HG03571 (cell line): Measurements from ENCODE around the gene GARIN6.
"Not testable (repeated sequence)": the region's sequence is repeated elsewhere in the genome, so short reads cannot be mapped to it uniquely, and the experiment has no call there.

Experiments used
- ATAC-seq: cut with Tn5 transposase; IDR thresholded peaks from one replicate; pipeline ENCODE4 v1.9.1; 2021; ENCODE audit not compliant: unreplicated experiment

The GARIN6 gene

DNA sequence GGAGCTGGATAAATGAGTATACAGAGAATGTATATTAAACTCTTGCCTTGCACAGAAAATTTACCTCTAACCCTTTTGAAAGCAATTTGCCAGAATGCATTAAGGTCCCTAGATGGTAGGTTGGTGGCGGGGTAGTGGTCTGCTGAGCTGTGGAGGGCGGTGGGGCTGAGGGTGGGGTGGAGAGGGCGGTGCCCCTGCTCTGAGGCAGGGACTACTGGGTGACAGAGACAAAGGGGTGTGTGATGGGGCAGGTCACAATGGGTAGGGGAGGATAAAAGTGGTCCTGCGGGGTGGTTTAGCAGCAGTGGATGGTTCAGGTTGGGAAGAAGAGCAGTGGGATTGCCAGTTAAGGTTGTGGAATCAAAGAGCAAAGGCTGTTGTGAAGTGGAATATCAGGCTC is at the start of gene GARIN6:
TSS of gene GARIN6 (plus strand) at position 301 of the 400 bp plus-strand sequence. CDS start 422 bp downstream, outside the sequence.
- no peak for ATAC-seq

DNA sequence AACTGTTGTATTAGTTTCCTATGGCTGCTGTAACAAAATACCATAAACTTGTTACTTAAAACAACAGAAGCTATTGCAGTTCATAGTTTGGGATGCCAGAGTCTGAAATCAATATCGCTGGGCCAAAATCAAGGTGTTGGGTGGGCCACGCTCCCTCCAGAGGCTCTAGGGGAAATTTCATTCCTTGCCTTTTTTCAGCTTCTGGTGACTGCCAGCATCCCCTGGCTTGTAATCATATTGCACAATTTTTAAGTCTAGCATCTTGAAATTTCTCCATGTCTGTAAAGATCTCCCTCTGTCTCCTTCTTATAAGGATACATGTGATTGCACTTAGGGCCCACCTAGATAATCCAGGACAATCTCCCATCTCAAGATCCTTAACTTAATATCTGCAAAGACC is 48.8 kb upstream of the GARIN6 start:
- ATAC-seq = no peak

GRCh38 chr12:99600388-99600787 is 47.2 kb upstream of the GARIN6 start:
- peak; percentile 88 for ATAC-seq

DNA sequence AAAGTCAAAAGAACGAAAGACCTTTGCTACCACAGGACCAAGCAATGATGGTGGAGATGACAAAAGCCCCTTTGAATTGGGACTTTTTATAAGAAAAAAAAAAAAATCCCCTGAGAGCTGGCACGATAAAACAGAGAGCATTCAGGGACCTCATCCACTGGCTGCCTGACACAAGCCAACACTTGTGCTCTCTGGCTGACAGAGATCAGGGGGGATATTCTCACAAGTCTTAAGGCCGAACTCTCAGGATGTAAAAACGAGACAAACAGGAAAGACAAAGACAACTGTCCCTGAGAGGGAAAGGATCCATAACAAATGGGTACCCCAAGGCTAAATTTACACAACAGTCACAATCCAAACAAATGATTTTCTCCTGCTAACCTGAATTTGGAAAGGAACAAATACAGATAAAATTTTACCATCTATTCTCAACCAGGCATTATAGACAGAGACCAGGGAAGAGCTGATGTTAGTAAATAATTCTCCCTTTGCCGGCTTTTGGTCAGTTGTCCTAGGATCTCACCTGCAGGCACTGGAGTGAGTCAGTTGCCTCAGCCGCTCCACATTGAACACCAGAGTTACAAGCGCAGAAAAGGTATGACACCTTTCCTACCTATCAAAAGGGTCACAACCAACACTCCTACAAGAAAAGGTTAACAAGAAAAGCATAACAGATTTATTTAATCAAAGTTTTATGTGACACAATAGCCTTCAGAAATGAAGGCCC is 37.9 kb upstream of the GARIN6 start:
- no peak for ATAC-seq

DNA sequence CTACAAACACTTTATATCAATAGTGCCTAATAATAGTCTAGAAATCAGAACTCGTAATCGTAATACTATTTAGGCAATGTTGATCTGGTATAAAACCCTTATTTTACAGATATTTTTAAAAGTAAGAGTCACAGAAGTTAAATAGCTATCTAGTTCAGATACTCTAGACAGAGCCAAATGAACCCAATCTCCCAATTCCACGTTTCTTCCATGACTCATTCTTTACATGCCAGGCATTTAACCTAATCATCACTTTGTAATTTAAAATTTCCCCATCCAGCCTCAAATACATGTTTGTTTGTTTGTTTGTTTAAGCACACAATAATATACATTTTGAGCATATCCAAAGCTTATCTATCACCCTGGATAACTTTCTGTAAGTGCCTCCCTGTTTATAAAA is 36.4 kb upstream of the GARIN6 start:
- no peak for ATAC-seq

DNA sequence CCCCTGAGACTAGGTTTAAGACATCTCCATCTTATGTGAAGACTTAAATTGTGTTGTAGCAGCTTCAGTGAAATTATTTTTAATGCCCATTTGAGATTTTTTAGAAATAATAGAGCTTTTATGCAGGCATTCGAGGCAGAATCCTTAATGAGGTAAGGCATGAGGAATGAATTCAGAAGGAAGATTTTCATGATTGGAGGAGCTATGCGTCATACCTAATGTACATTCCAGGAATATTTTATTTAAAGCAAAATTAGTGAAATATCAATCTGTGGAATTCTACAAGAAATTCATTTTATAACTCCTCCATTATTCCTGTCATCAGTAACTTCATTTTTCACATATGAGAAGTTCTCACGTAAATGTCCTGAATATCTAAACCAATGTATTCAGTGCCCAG is 36.0 kb upstream of the GARIN6 start:
- no peak for ATAC-seq

- ATAC-seq = no peak
These were observed 28.9 kb upstream of the GARIN6 start for GRCh38 chr12:99618657-99619056.

GRCh38 chr12:99619389-99620158 is 28.0 kb upstream of the GARIN6 start:
- ATAC-seq = peak; percentile 87

- ATAC-seq = no peak
These were observed 27.4 kb upstream of the GARIN6 start for GRCh38 chr12:99620159-99620479.

GRCh38 chr12:99624591-99624990 is 23.0 kb upstream of the GARIN6 start:
- not testable (repeated sequence) for ATAC-seq

GRCh38 chr12:99627459-99627858 is 20.1 kb upstream of the GARIN6 start:
- ATAC-seq = no peak

DNA sequence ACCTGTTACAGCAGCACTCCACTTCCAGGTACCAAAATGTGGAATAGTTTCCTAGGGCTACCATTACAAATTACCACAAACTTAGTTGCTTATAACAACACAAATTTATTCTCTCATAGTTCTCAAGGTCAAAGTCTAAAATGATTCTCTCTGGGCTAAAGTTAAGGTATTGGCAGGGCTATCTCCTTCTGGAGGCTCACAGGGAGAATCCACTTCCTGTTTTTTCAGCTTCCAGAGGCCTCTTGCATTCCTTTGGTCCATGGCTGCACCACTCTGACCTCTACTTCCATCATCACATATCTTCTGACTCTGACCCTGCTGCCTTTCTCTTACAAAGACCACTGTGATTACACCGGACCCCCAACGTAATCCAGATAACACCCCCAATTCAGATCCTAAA is 2.9 kb upstream of the GARIN6 start:
- ATAC-seq = no peak

GRCh38 chr12:99648183-99648582 is 630 bp downstream of the GARIN6 start:
- no peak for ATAC-seq

GRCh38 chr12:99649551-99649950 is 2.0 kb downstream of the GARIN6 start:
- no peak for ATAC-seq

DNA sequence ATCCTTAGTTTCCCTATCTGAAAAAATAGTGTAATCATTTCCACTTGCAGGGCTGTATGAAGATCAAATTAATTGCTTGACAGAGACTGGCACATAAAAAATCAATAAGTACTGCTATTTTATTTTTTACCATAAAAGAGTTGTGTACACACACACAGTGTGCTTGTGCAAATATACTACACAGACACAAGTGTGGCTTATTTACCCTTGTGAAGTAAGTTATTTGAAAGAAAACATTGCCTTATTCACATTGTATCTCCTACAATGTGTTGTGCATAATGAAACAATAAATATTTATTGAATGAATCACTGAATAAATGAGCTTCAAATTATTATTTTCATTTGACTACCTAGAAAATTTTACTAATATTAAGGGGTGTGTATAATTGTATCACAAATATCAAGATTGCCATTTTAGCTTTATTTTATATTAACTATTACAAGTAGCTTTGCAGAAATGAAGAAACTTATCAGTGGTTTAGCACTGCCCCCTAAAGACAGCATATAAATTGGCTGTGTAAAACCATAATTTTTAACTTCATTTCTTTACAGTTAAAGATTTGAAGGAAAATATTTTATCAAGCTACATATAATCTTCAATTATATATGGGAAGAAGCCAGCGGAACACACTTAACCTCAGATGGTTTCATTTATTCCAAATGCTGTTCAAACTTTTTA is 11.3 kb downstream of the GARIN6 start:
- ATAC-seq = no peak

DNA sequence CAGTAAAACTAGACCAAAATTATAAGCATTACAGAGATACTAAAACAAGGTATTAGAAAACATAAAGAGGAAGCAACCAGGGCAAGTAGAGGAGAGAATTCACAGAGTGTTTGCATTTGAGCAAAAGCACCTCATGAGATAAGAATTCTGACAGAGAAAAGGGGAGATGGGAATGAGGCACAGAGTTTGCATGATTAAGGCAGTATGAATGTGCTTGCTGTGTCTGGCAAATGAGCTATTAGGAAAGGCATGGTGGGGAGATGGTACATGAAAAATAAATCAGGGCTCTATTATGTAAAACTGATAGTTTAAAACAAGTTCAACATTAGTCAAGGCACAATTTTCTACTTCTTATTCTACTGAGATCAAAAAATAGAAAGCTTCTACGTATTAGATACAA is 23.1 kb downstream of the GARIN6 start:
- no peak for ATAC-seq

- ATAC-seq = no peak
These were observed 32.7 kb downstream of the GARIN6 start for GRCh38 chr12:99680276-99680675.

GRCh38 chr12:99686142-99686541 is 38.6 kb downstream of the GARIN6 start:
- ATAC-seq = no peak

DNA sequence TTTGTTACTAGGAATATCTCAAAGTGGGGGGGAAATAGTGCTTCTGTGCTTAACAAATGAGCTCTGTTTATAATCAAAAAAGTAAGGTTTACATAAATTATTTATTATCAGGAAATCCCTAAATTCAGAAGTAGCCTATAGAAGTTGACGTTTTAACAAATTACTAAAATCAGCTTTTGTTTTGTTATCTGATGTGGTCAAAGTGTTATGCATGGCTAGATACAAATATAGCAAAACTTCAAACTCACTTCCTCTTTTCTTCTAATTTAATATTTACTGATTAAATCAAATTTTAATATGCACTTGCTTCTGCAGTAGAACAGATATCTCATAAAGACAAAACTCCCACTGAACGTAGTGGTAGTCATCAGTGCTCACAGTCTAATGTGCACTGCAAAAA is 47.5 kb downstream of the GARIN6 start:
- ATAC-seq = no peak
